Neural cell (in vitro differentiated cells): ENCODE results near the gene ADCY6. TPM values are rescaled to one million over a fixed set of nuclear protein-coding genes. Genes with fewer than 3 reads are reported as not detected.

Experiments
- H2AFZ ChIP-seq: fragments of 200-600, 300-800 bp; sonication (generic), shearing (Covaris generic); 2 replicates; pipeline ENCODE4 v1.6.0; 2014; ENCODE audit warnings: low read depth, mild to moderate bottlenecking, antibody characterized with exemption, low read length, moderate library complexity
- H3F3A ChIP-seq: fragments of 200-600 bp; shearing (Covaris generic); 2 replicates; pipeline ENCODE4 v1.6.1; 2016; ENCODE audit warnings: mild to moderate bottlenecking, moderate library complexity, mixed read lengths, antibody characterized with exemption, low read length; ENCODE audit not compliant: insufficient read depth, poor library complexity, severe bottlenecking
- H3K27ac ChIP-seq: fragments of 200-600, 300-800 bp; sonication (generic), shearing (Covaris generic); 2 replicates; pipeline ENCODE4 v1.5.1; 2014; ENCODE audit warnings: mild to moderate bottlenecking, low read length, moderate library complexity
- H3K27me3 ChIP-seq: fragments of 300-800, 200-600 bp; sonication (generic), shearing (Covaris generic); 2 replicates; pipeline ENCODE4 v1.6.0; 2014; ENCODE audit warnings: mild to moderate bottlenecking, low read depth, low read length, moderate library complexity; ENCODE audit not compliant: insufficient read depth
- H3K36me3 ChIP-seq: fragments of 300-800, 200-600 bp; sonication (generic), shearing (Covaris generic); 2 replicates; pipeline ENCODE4 v1.5.1; 2014; ENCODE audit warnings: mild to moderate bottlenecking, antibody characterized with exemption, low read length, moderate library complexity; ENCODE audit not compliant: insufficient read depth
- H3K4me2 ChIP-seq: fragments of 300-800, 200-600 bp; sonication (generic), shearing (Covaris generic); 2 replicates; pipeline ENCODE4 v1.6.0; 2014; ENCODE audit warnings: mild to moderate bottlenecking, low read length
- H3K4me3 ChIP-seq: fragments of 300-800, 200-600 bp; sonication (generic), shearing (Covaris generic); 2 replicates; pipeline ENCODE4 v1.5.1; 2014; ENCODE audit warnings: mild to moderate bottlenecking, low read length, moderate library complexity
- H3K79me2 ChIP-seq: fragments of 200-600 bp; shearing (Covaris generic); replicated peaks from 2 replicates; pipeline ENCODE4 v1.6.0; 2014; ENCODE audit warnings: mild to moderate bottlenecking, low read length, moderate library complexity; ENCODE audit not compliant: insufficient read depth
- H3K9ac ChIP-seq: fragments of 300-800, 200-600 bp; sonication (generic), shearing (Covaris generic); 2 replicates; pipeline ENCODE4 v1.6.1; 2016; ENCODE audit warnings: mild to moderate bottlenecking, low read length, mixed read lengths
- H3K9me2 ChIP-seq: fragments of 200-600 bp; shearing (Covaris generic); 2 replicates; pipeline ENCODE4 v1.6.1; 2016; ENCODE audit warnings: mild to moderate bottlenecking, low read length, mixed read lengths; ENCODE audit not compliant: insufficient read depth
- H3K9me3 ChIP-seq: fragments of 200-600, 300-800 bp; sonication (generic), shearing (Covaris generic); 2 replicates; pipeline ENCODE4 v1.6.1; 2016; ENCODE audit warnings: mild to moderate bottlenecking, mixed run types, low read length, moderate library complexity, mixed read lengths
- H4K20me1 ChIP-seq: fragments of 200-600 bp; shearing (Covaris generic); 2 replicates; pipeline ENCODE4 v1.6.1; 2016; ENCODE audit warnings: mild to moderate bottlenecking, mixed run types; ENCODE audit not compliant: insufficient read depth
- CTCF ChIP-seq: fragments of 450-650 bp; IDR thresholded peaks from 2 replicates; pipeline ENCODE4 v1.5.1; 2014; ENCODE audit warnings: antibody characterized with exemption, mild to moderate bottlenecking, moderate library complexity; ENCODE audit not compliant: poor library complexity, severe bottlenecking
- EP300 ChIP-seq: fragments of 450-650 bp; conservative IDR thresholded peaks from 2 replicates; pipeline ENCODE4 v1.6.1; 2014; ENCODE audit warnings: antibody characterized with exemption, mild to moderate bottlenecking, moderate library complexity; ENCODE audit not compliant: poor library complexity, severe bottlenecking
- EZH2 ChIP-seq: fragments of 200-600, 300-800 bp; shearing (Covaris generic), sonication (generic); IDR thresholded peaks from 2 replicates; pipeline ENCODE4 v1.6.1; 2014; ENCODE audit warnings: antibody characterized with exemption, low read length, borderline replicate concordance, mild to moderate bottlenecking; ENCODE audit not compliant: insufficient read depth, poor library complexity, severe bottlenecking
- MXI1 ChIP-seq: fragments of 450-650 bp; conservative IDR thresholded peaks from 2 replicates; pipeline ENCODE4 v1.6.1; 2014; ENCODE audit warnings: antibody characterized with exemption, mild to moderate bottlenecking; ENCODE audit not compliant: poor library complexity, severe bottlenecking
- POLR2AphosphoS5 ChIP-seq: IDR thresholded peaks from 2 replicates; pipeline ENCODE4 v1.6.1; 2012
- RAD21 ChIP-seq: fragments of 450-650 bp; conservative IDR thresholded peaks from 2 replicates; pipeline ENCODE4 v1.6.1; 2014; ENCODE audit warnings: antibody characterized with exemption, mild to moderate bottlenecking, moderate library complexity
- REST ChIP-seq: IDR thresholded peaks from 2 replicates; pipeline ENCODE4 v1.6.1; 2012; ENCODE audit warnings: borderline replicate concordance
- SMC3 ChIP-seq: fragments of 450-650 bp; conservative IDR thresholded peaks from 2 replicates; pipeline ENCODE4 v1.6.1; 2014; ENCODE audit warnings: antibody characterized with exemption, mild to moderate bottlenecking, moderate library complexity; ENCODE audit not compliant: poor library complexity
- TAF1 ChIP-seq: IDR thresholded peaks from 2 replicates; pipeline ENCODE4 v1.6.1; 2012; ENCODE audit warnings: low read depth
- polyA plus RNA-seq: library from polyadenylated mRNA; depleted of rRNA; stranded (reverse); fragments of >200 nt; gene quantifications from 2 replicates; pipeline ENCODE4 v1.2.3, GENCODE V29; 2014

Gene ADCY6
- polyA plus RNA-seq, 1 donor from 2014 or later: 43.1 TPM

GRCh38 chr12:48717252-48717695 is 71.6 kb downstream of the ADCY6 start:
- no peaks in the 10 kb centered on the region for H4K20me1 ChIP-seq
- H3K27me3 ChIP-seq: no peaks in the 10 kb centered on the region
- H3K36me3 ChIP-seq: no peaks in the 10 kb centered on the region
- H3K4me2 ChIP-seq: peak overlapping the region; percentile 31
- no peaks in the 10 kb centered on the region for H3K9me2 ChIP-seq
- H3F3A ChIP-seq: no peaks in the 10 kb centered on the region
- peak overlapping the region; percentile 61 for H2AFZ ChIP-seq
- peaks cover 34% of the 10 kb centered on the region for H3K79me2 ChIP-seq
- no peaks in the 10 kb centered on the region for H3K9me3 ChIP-seq
- TF ChIP-seq TAF1 (no peak), SMC3 (no peak), REST (no peak), POLR2AphosphoS5 (no peak), EZH2 (no peak)
- peak overlapping the region; percentile 65 for H3K9ac ChIP-seq
- peak overlapping the region; percentile 81 for H3K27ac ChIP-seq
- peak overlapping the region; percentile 92 for H3K4me3 ChIP-seq

GRCh38 chr12:48716493-48717251 is 72.2 kb downstream of the ADCY6 start, which contains the start of gene CCNT1:
Gene CCNT1, minus strand, starts transcription at chr12:48716707. Its CDS starts 32 bp downstream, at chr12:48716675.
- peak within 1 kb of the TSS; percentile 90 for H3K4me2 ChIP-seq
- H3K9ac ChIP-seq: peak within 1 kb of the TSS; percentile 93
- H3F3A ChIP-seq: no peaks in the 10 kb centered on the region
- no peaks in the 10 kb centered on the region for H4K20me1 ChIP-seq
- peaks cover 34% of the 10 kb centered on the region for H3K79me2 ChIP-seq
- no peaks in the 10 kb centered on the region for H3K36me3 ChIP-seq
- H3K9me3 ChIP-seq: no peaks in the 10 kb centered on the region
- H3K27ac ChIP-seq: peak within 1 kb of the TSS; percentile 94
- peak within 1 kb of the TSS; percentile 89 for H2AFZ ChIP-seq
- H3K9me2 ChIP-seq: no peaks in the 10 kb centered on the region
- peak within 1 kb of the TSS; percentile 92 for H3K4me3 ChIP-seq
- no peaks in the 10 kb centered on the region for H3K27me3 ChIP-seq
- peak; percentile 31 for TF ChIP-seq SMC3
- TF ChIP-seq EP300: peak; percentile 73
- TF ChIP-seq RAD21: peak; percentile 16
- TF ChIP-seq MXI1: peak; percentile 86
- peak; percentile 97 for TF ChIP-seq POLR2AphosphoS5
- no peak for TF ChIP-seq EZH2
- peak; percentile 89 for TF ChIP-seq REST
- TF ChIP-seq CTCF: peak; percentile 66
- TF ChIP-seq TAF1: peak; percentile 83
